Esophagus (tissue), 2 donors: ENCODE measurements around the gene IER5L. TPM values are rescaled to one million over a fixed set of nuclear protein-coding genes. Genes with fewer than 3 reads are reported as not detected.
A peak's percentile ranks its signal among the peaks of the same experiment; 100 is the strongest.

ENCODE experiments used
- H3K27ac ChIP-seq, 2 donors: one replicate each; pipeline ENCODE4 v1.5.1; 2013; ENCODE audit warnings: low read depth in 2 of 2, mild to moderate bottlenecking in 2 of 2, inconsistent platforms in 1 of 2, low read length in 1 of 2, moderate library complexity in 1 of 2
- H3K27me3 ChIP-seq, 2 donors: one replicate each; pipeline ENCODE4 v1.6.1; 2013; ENCODE audit warnings: low read length in 2 of 2, control low read depth in 1 of 2, mild to moderate bottlenecking in 1 of 2; ENCODE audit not compliant: insufficient read depth in 2 of 2, control insufficient read depth in 1 of 2
- H3K36me3 ChIP-seq, 2 donors: one replicate each; pipeline ENCODE4 v1.6.1; 2013; ENCODE audit warnings: low read length in 1 of 2; ENCODE audit not compliant: control insufficient read depth in 2 of 2, insufficient read depth in 2 of 2
- H3K4me1 ChIP-seq, 2 donors: one replicate each; pipeline ENCODE4 v1.6.1; 2013; ENCODE audit warnings: low read length in 1 of 2; ENCODE audit not compliant: control insufficient read depth in 2 of 2, insufficient read depth in 2 of 2
- H3K4me3 ChIP-seq, 2 donors: one replicate each; pipeline ENCODE4 v1.5.1; 2013; ENCODE audit warnings: low read length in 2 of 2, mild to moderate bottlenecking in 2 of 2, low read depth in 1 of 2, moderate library complexity in 1 of 2
- H3K9me3 ChIP-seq, 2 donors: one replicate each; pipeline ENCODE4 v1.6.1; 2013; ENCODE audit warnings: mild to moderate bottlenecking in 2 of 2, low read depth in 1 of 2, low read length in 1 of 2, moderate library complexity in 1 of 2; ENCODE audit not compliant: control insufficient read depth in 2 of 2, insufficient read depth in 1 of 2
- WGBS, 2 donors: extraction: QIAGEN DNeasy Blood & Tissue Kit; methylation state at CpG; one replicate each; pipeline ENCODE4 v1.1.7; 2013; 5-methylcytosine and 5-hydroxymethylcytosine counted together
- polyA plus RNA-seq, 2 donors: library from polyadenylated mRNA; stranded (reverse); fragments of 200-250 nt; gene quantifications; one replicate each; pipeline ENCODE4 v1.2.3, GENCODE V29; 2013
- donor health status: healthy with polysubstance abuse.
- donor health status: Bipolar disorder and iron deficiency.

Gene IER5L
- 1 to 10 TPM; 5.4 to 8.4 TPM for polyA plus RNA-seq

- H3K36me3 ChIP-seq = no peaks in the 10 kb centered on the region
- peak within 1 kb of the TSS; percentile 99 for H3K27ac ChIP-seq
- H3K4me1 ChIP-seq = peaks cover 0 to 12% of the 10 kb centered on the region in 2 donors
- WGBS, 2 donors = 0 to 1% methylated on average over 80 to 90 of the region's 90 CpGs
- no peaks in the 10 kb centered on the region for H3K9me3 ChIP-seq
- peak within 1 kb of the TSS; percentile 77 to 86 for H3K4me3 ChIP-seq
- no peaks in the 10 kb centered on the region for H3K27me3 ChIP-seq
Measured at GRCh38 chr9:129177791-129178567, at the start of gene IER5L. Gene IER5L (minus strand): TSS chr9:129178261. CDS start chr9:129178052, 209 bp downstream.

- Histone ChIP-seq H3K27me3 (no peaks in the 10 kb centered on the region), H3K4me1 (peaks cover 2 to 5% of the 10 kb centered on the region in 2 donors), H3K9me3 (no peaks in the 10 kb centered on the region), H3K4me3 (no peak overlapping the region), H3K36me3 (no peaks in the 10 kb centered on the region), H3K27ac (no peak overlapping the region)
- WGBS, 2 donors = 92 to 94% methylated on average over 10 of the region's 10 CpGs
Measured at GRCh38 chr9:129227843-129228189, 49.8 kb upstream of the IER5L start.

GRCh38 chr9:129225815-129226214 is 47.8 kb upstream of the IER5L start:
- WGBS, 2 donors = 12 to 21% methylated on average over 12 of the region's 12 CpGs
- Histone ChIP-seq H3K9me3 (no peaks in the 10 kb centered on the region), H3K4me1 (peaks cover 2 to 5% of the 10 kb centered on the region in 2 donors), H3K27me3 (no peaks in the 10 kb centered on the region), H3K4me3 (no peak overlapping the region), H3K27ac (no peak overlapping the region), H3K36me3 (no peaks in the 10 kb centered on the region)

- 88 to 89% methylated on average over 3 of the region's 3 CpGs for WGBS, 2 donors
- Histone ChIP-seq H3K4me3 (no peak overlapping the region), H3K9me3 (no peaks in the 10 kb centered on the region), H3K36me3 (no peaks in the 10 kb centered on the region), H3K4me1 (peaks cover 2 to 5% of the 10 kb centered on the region in 2 donors), H3K27me3 (no peaks in the 10 kb centered on the region), H3K27ac (peak overlapping the region; percentile 6 to 8)
Measured at GRCh38 chr9:129225490-129225778, 47.4 kb upstream of the IER5L start.

- Histone ChIP-seq H3K4me1 (peaks cover 2 to 5% of the 10 kb centered on the region in 2 donors), H3K36me3 (no peaks in the 10 kb centered on the region), H3K27ac (peak overlapping the region; percentile 6 to 8), H3K9me3 (no peaks in the 10 kb centered on the region), H3K27me3 (no peaks in the 10 kb centered on the region), H3K4me3 (no peak overlapping the region)
- 85 to 90% methylated on average over 17 of the region's 17 CpGs for WGBS, 2 donors
Measured at GRCh38 chr9:129224618-129225489, 46.8 kb upstream of the IER5L start.

- Histone ChIP-seq H3K4me1 (peaks cover 2 to 5% of the 10 kb centered on the region in 2 donors), H3K4me3 (no peak overlapping the region), H3K9me3 (no peaks in the 10 kb centered on the region), H3K27me3 (no peaks in the 10 kb centered on the region), H3K36me3 (no peaks in the 10 kb centered on the region), H3K27ac (no peak overlapping the region)
- 84 to 87% methylated on average over 15 of the region's 15 CpGs for WGBS, 2 donors
Measured at GRCh38 chr9:129223551-129224208, 45.6 kb upstream of the IER5L start.

GRCh38 chr9:129222819-129223218 is 44.8 kb upstream of the IER5L start:
- Histone ChIP-seq H3K4me1 (peaks cover 2 to 5% of the 10 kb centered on the region in 2 donors), H3K27me3 (no peaks in the 10 kb centered on the region), H3K9me3 (no peaks in the 10 kb centered on the region), H3K4me3 (no peak overlapping the region), H3K36me3 (no peaks in the 10 kb centered on the region), H3K27ac (no peak overlapping the region)
- WGBS, 2 donors = 94 to 95% methylated on average over 13 of the region's 13 CpGs

GRCh38 chr9:129221979-129222635 is 44.0 kb upstream of the IER5L start:
- Histone ChIP-seq H3K9me3 (no peaks in the 10 kb centered on the region), H3K4me3 (no peak overlapping the region), H3K27ac (no peak overlapping the region), H3K27me3 (no peaks in the 10 kb centered on the region), H3K36me3 (no peaks in the 10 kb centered on the region), H3K4me1 (peaks cover 2 to 5% of the 10 kb centered on the region in 2 donors)
- WGBS, 2 donors = 78 to 84% methylated on average over 15 of the region's 15 CpGs

GRCh38 chr9:129221233-129221632 is 43.2 kb upstream of the IER5L start:
- Histone ChIP-seq H3K27ac (no peak overlapping the region), H3K4me1 (peaks cover 2 to 5% of the 10 kb centered on the region in 2 donors), H3K9me3 (no peaks in the 10 kb centered on the region), H3K36me3 (no peaks in the 10 kb centered on the region), H3K27me3 (no peaks in the 10 kb centered on the region), H3K4me3 (no peak overlapping the region)
- 75 to 80% methylated on average over 7 of the region's 7 CpGs for WGBS, 2 donors
